C4-2B (cell line): ENCODE data around the gene TGM1.

Source experiments
- H3K27ac ChIP-seq: fragments of 450-650 bp; 2 replicates; pipeline ENCODE4 v1.5.1; 2017
- ZFX ChIP-seq: fragments of 450-650 bp; IDR thresholded peaks from 2 replicates; pipeline ENCODE4 v1.6.1; 2017
- TF ChIP-seq, protein P1 (sequence below): fragments of 450-650 bp; conservative IDR thresholded peaks from 2 replicates; pipeline ENCODE4 v1.5.1; 2017; ENCODE audit warnings: mild to moderate bottlenecking

TGM1 gene

DNA sequence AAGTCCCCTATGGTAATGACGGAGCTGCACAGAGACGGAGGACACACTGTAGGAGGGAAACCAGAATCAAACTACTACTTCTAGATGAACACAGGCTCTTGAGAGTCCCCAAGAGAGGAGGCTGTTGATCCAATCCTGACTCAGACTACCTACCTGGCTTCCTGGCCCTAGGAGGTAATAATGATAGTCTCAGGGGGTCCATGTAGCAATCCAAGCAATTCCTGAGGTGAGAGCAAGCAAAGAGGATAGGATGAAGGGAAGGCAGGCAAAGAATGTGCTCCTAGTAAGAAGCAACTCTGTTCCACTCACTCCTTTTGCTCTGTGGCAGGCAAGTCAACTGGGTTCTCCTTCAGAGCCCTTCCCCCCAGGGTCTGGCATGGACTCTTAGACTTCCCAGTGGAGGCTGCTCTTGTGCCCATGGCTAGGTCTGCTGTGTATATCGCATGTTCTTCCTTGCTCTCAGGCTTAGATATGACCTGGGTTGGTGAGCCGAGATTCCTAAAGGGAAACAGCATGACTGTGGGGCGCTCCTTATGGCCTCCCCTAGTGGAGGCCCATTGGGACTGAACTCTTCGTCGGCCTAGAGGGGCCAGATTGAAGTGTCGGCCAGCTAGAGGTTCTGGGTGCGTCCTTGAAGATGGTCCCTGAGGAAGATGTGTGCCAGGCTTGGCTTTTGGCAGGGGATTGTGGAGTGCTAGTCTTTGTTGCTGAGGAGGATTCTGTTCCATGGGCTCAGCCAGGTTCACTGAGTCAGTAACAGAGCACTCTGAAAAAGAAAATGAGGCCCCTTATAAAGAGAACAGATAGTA lies 22.7 kb downstream of the TGM1 start:
- TF ChIP-seq ZFX = no peak
- TF ChIP-seq, protein P1, sequence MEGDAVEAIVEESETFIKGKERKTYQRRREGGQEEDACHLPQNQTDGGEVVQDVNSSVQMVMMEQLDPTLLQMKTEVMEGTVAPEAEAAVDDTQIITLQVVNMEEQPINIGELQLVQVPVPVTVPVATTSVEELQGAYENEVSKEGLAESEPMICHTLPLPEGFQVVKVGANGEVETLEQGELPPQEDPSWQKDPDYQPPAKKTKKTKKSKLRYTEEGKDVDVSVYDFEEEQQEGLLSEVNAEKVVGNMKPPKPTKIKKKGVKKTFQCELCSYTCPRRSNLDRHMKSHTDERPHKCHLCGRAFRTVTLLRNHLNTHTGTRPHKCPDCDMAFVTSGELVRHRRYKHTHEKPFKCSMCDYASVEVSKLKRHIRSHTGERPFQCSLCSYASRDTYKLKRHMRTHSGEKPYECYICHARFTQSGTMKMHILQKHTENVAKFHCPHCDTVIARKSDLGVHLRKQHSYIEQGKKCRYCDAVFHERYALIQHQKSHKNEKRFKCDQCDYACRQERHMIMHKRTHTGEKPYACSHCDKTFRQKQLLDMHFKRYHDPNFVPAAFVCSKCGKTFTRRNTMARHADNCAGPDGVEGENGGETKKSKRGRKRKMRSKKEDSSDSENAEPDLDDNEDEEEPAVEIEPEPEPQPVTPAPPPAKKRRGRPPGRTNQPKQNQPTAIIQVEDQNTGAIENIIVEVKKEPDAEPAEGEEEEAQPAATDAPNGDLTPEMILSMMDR = no peak

DNA sequence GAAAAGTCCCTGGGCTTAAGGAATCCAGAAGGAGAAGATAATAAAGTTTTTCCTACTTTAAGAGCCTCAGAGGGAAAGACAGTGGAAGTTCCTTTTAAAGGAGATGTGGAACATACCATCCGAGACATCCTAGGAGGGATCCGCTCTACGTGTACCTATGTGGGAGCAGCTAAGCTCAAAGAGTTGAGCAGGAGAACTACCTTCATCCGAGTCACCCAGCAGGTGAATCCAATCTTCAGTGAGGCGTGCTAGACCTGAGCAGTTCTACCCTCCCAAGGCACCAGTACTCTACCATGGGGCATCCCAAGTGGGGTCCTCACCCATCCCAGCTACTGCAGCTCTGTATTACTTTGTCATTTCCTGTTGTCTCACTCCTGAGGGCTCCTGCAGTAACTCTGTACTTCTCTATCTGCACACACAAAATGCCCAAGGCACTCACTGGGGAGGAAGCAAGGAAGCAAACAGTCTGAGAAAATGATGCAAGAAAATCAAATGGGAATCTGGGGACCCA lies 24.4 kb downstream of the TGM1 start:
- TF ChIP-seq ZFX = no peak
- TF ChIP-seq, protein P1 = no peak
- H3K27ac ChIP-seq = no peak overlapping the region

More for the DNA sequence above, 22.7 kb downstream of the TGM1 start:
- H3K27ac ChIP-seq = no peak overlapping the region

DNA sequence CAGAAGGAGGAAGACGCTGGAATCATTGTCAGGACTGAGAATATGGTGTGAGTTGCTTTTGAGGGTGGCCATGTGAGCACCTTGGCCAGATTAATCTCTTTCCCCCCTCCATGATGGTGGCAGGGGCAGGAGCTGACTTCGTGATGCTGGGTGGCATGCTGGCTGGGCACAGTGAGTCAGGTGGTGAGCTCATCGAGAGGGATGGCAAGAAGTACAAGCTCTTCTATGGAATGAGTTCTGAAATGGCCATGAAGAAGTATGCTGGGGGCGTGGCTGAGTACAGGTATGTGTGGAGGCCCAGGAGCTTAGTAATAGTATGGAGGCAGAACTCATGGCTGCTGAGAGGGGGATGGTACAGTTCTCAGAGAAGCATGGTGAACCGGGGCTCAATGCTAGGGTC lies 24.9 kb downstream of the TGM1 start:
- TF ChIP-seq, protein P1 = no peak
- no peak for TF ChIP-seq ZFX

DNA sequence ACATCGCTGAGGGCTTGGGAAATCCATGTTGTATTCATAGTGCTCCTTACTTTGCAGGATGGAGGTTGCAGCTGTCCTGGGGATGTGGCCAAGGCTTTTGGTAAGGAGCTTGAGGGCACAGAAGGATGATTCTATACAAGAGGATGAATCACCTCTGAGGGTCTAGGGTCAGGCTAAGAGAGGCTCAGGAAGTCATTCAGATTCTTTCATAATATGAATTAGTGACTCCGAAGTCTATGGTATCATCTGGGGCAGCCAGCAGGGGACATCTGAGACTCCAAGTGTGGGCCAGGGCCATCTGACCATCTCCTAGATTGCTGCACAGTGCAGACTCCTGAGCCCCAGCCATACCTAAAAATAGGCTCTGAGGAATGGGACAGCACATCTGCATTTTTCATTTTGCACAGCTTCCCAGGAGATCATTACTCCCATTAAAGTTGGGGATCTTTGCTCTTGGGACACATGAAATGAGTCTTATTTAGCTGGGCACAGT lies 25.5 kb downstream of the TGM1 start:
- no peak overlapping the region for H3K27ac ChIP-seq

More for the DNA sequence above, 24.9 kb downstream of the TGM1 start:
- H3K27ac ChIP-seq = no peak overlapping the region

DNA sequence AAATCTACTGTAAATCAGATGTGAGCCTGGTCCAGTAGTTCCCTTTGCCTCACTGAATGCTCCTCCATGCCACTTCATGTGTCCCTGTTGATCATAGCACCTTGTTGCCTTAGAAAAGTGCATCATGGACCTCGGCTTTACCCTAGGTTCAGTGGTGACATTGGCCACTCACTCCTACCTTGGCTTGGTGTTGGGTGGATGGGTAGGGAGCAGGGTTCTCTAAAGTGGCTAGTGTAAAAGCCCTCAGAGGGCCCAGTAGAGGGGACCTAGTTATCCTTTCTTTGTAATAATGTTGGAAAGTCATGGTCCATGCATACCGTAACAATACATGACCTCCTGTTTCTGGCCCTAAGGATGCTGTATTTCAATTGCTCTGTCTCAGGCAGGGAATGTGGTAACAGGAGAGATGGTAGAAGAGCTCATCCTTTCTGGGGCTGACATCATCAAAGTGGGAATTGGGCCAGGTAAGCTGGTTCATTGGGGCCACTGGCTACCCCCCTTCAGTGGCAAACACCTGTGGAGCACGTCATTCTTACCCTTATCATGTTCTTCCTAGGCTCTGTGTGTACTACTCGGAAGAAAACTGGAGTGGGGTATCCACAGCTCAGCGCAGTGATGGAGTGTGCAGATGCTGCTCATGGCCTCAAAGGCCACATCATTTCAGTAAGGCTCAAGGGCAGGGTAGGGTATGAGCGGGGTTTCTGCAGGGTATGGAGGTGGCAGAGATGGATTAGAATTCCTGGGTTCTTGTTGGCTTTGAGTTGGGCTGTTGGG lies 26.1 kb downstream of the TGM1 start:
- TF ChIP-seq ZFX = no peak
- TF ChIP-seq, protein P1 = no peak
- H3K27ac ChIP-seq = no peak overlapping the region

More for the DNA sequence above, 25.5 kb downstream of the TGM1 start:
- TF ChIP-seq, protein P1 = no peak
- TF ChIP-seq ZFX = no peak

DNA sequence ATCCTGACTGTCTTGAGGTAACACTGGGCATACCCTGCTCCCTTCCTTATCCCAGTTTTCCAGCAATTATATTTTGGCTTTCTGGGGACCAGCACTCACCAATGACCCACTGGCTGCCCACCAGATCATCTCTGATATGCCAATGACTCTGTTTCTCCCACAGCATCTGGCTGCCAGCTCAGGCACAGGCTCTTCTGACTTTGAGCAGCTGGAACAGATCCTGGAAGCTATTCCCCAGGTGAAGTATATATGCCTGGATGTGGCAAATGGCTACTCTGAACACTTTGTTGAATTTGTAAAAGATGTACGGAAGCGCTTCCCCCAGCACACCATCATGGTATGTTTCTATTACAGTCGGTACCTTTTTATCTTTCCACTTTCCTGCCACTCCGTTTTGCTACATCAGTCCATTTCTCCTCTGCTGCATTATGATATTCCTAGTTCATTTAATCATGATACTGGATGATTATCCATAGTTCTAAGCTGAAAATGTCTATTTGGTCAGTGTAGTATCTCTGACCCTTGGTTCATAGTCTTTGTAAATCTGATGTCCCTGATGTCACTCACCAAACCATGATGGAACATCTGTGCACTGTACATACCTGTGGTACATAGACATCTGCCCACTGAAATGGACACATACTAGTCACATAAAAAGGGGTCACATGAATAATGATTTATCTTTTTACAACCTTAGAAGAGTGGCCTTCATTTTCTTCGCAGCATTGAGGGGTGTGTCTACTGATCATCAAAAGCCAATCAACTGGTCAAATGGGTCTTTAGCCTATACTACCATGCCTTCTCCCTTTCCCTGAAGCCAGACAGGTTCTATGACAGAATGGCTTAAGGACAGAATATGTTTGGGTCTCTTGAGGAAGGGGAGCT lies 26.9 kb downstream of the TGM1 start:
- no peak overlapping the region for H3K27ac ChIP-seq
- TF ChIP-seq, protein P1 = no peak
- no peak for TF ChIP-seq ZFX
